DMS53 (cell line): ENCODE results near the gene LDOC1.
"Not testable (repeated sequence)": the region's sequence is repeated elsewhere in the genome, so short reads cannot be mapped to it uniquely, and the experiment has no call there.

Experiments used
- DNase-seq: peaks from one replicate; lab custom pipeline; 2025; lab: John Stamatoyannopoulos, UW

Gene LDOC1

GRCh38 chrX:141176586-141177451 is at the start of gene LDOC1:
Gene LDOC1, minus strand, starts transcription at chrX:141177129. Its CDS starts 108 bp downstream, at chrX:141177021.
- DNase-seq = peak; percentile 93

- DNase-seq = no peak
These were observed 44.7 kb upstream of the LDOC1 start for GRCh38 chrX:141221611-141222010.

- peak; percentile 62 for DNase-seq
These were observed 43.5 kb upstream of the LDOC1 start for GRCh38 chrX:141220342-141221008.

GRCh38 chrX:141214196-141214595 is 37.3 kb upstream of the LDOC1 start:
- DNase-seq = no peak

- no peak for DNase-seq
These were observed 25.0 kb upstream of the LDOC1 start for GRCh38 chrX:141201962-141202361.

GRCh38 chrX:141188573-141188972 is 11.6 kb upstream of the LDOC1 start:
- not testable (repeated sequence) for DNase-seq

- DNase-seq = no peak
These were observed 8.4 kb upstream of the LDOC1 start for GRCh38 chrX:141185366-141185765.

GRCh38 chrX:141183000-141183399 is 6.1 kb upstream of the LDOC1 start:
- no peak for DNase-seq

- DNase-seq = peak; percentile 1
These were observed 3.9 kb upstream of the LDOC1 start for GRCh38 chrX:141180851-141181250.

GRCh38 chrX:141175786-141176185 is 1.1 kb downstream of the LDOC1 start:
- DNase-seq = peak; percentile 13

- no peak for DNase-seq
These were observed 12.5 kb downstream of the LDOC1 start for GRCh38 chrX:141164406-141164805.

- no peak for DNase-seq
These were observed 18.8 kb downstream of the LDOC1 start for GRCh38 chrX:141158084-141158483.

- DNase-seq = peak; percentile 4
These were observed 21.7 kb downstream of the LDOC1 start for GRCh38 chrX:141155231-141155630.

- no peak for DNase-seq
These were observed 34.0 kb downstream of the LDOC1 start for GRCh38 chrX:141142946-141143345.

- DNase-seq = peak; percentile 32
These were observed 43.7 kb downstream of the LDOC1 start for GRCh38 chrX:141133272-141133671.

- DNase-seq = no peak
These were observed 49.8 kb downstream of the LDOC1 start for GRCh38 chrX:141127146-141127545.
